ENCODE data around the gene DTX3. TPM values are rescaled to one million over a fixed set of nuclear protein-coding genes. Genes with fewer than 3 reads are reported as not detected.

Gene DTX3
- total and polyA plus RNA-seq, 2 of the 13 experiments (the other 11 are each of a cell fraction or from before 2014, with no cell fraction given): 9.0 to 27.2 TPM

- peak; percentile 30 for TF ChIP-seq ZFX (CRISPR knock-in tag; IDR thresholded peaks at IDR 0.05; ENCODE audit: low read depth)
- no peak for TF ChIP-seq MIXL1 (CRISPR knock-in tag; IDR thresholded peaks at IDR 0.05)
- no peak for TF ChIP-seq TFE3 (CRISPR knock-in tag; IDR thresholded peaks at IDR 0.05)
- TF ChIP-seq ZNF441 (CRISPR knock-in tag; IDR thresholded peaks at IDR 0.05; ENCODE audit: borderline replicate concordance): peak; percentile 59; the same call in 1 of the 2 replicates
- TF ChIP-seq ARNT2 (CRISPR knock-in tag; IDR thresholded peaks at IDR 0.05; ENCODE audit: low read depth): no peak
- no peak for TF ChIP-seq HOXA7 (CRISPR knock-in tag; IDR thresholded peaks at IDR 0.05)
- TF ChIP-seq ZSCAN9 (CRISPR knock-in tag; IDR thresholded peaks at IDR 0.05; ENCODE audit: borderline replicate concordance): no peak
- TF ChIP-seq ZNF367 (CRISPR knock-in tag; IDR thresholded peaks at IDR 0.05; ENCODE audit: borderline replicate concordance): no peak
- no peak for TF ChIP-seq DMAP1 (CRISPR knock-in tag; IDR thresholded peaks at IDR 0.05)
- no peak; the same call in 1 of the 2 replicates for TF ChIP-seq ZNF280B (CRISPR knock-in tag; IDR thresholded peaks at IDR 0.05; ENCODE audit: borderline replicate concordance)
- TF ChIP-seq TIGD3 (CRISPR knock-in tag; IDR thresholded peaks at IDR 0.05; ENCODE audit: borderline replicate concordance): no peak
- no peak for TF ChIP-seq RARG (CRISPR knock-in tag; IDR thresholded peaks at IDR 0.05; ENCODE audit: low read depth)
- TF ChIP-seq MEIS2 (CRISPR knock-in tag; IDR thresholded peaks at IDR 0.05): no peak
- no peak for TF ChIP-seq ZNF354B (CRISPR knock-in tag; IDR thresholded peaks at IDR 0.05)
- no peak for TF ChIP-seq HNRNPUL1 (IDR thresholded peaks at IDR 0.05; ENCODE audit: low read depth, low read length)
- TF ChIP-seq FLYWCH1 (CRISPR knock-in tag; IDR thresholded peaks at IDR 0.05): no peak
- TF ChIP-seq RBFOX2 (IDR thresholded peaks at IDR 0.05; ENCODE audit: low read depth, low read length): peak; percentile 60
- TF ChIP-seq ZBTB10 (CRISPR knock-in tag; IDR thresholded peaks at IDR 0.05; ENCODE audit: borderline replicate concordance): no peak
- no peak for TF ChIP-seq SIX1 (CRISPR knock-in tag; IDR thresholded peaks at IDR 0.05; ENCODE audit: borderline replicate concordance)
- 0 out of 2 replicates have a peak, but pooled peaks have one; percentile 19 for TF ChIP-seq NR2C2 (CRISPR knock-in tag; IDR thresholded peaks at IDR 0.05; ENCODE audit: borderline replicate concordance)
- no peak for TF ChIP-seq TCF7L2 (IDR thresholded peaks at IDR 0.05; ENCODE audit: low read depth, low read length)
- no peak for TF ChIP-seq TRIM22 (IDR thresholded peaks at IDR 0.05)
Observed at GRCh38 chr12:57619434-57620244, 15.0 kb downstream of the DTX3 start (continued).

Data from HepG2 (cell line).